WERI-Rb-1 (cell line): ENCODE data around the gene ROPN1L.

Experiments
- DNase-seq: peaks from one replicate; pipeline ENCODE4 v3.0.0-alpha.2; 2020
- H3K27ac ChIP-seq: fragments of 250-450 bp; sonication (Bioruptor Pico); 2 replicates; pipeline ENCODE4 v1.5.1; 2020; ENCODE audit warnings: mild to moderate bottlenecking, moderate library complexity
- H3K27me3 ChIP-seq: fragments of 250-450 bp; sonication (Bioruptor Pico); 2 replicates; pipeline ENCODE4 v1.5.1; 2021; ENCODE audit warnings: mild to moderate bottlenecking, low read depth, moderate library complexity; ENCODE audit not compliant: insufficient read depth, severe bottlenecking
- H3K36me3 ChIP-seq: fragments of 250-450 bp; sonication (Bioruptor Pico); 2 replicates; pipeline ENCODE4 v1.5.1; 2020; ENCODE audit warnings: mild to moderate bottlenecking, moderate library complexity
- H3K4me3 ChIP-seq: 2 replicates; pipeline ENCODE4 v1.5.1; 2011; ENCODE audit warnings: low read depth, mild to moderate bottlenecking, control low read depth, low read length
- H3K9me3 ChIP-seq: fragments of 250-450 bp; sonication (Bioruptor Pico); 2 replicates; pipeline ENCODE4 v1.5.1; 2021; ENCODE audit warnings: mild to moderate bottlenecking, moderate library complexity; ENCODE audit not compliant: severe bottlenecking
- CTCF ChIP-seq: IDR thresholded peaks from 2 replicates; pipeline ENCODE4 v1.5.1; 2011; ENCODE audit warnings: low read depth, mild to moderate bottlenecking, control low read depth, inconsistent platforms, low read length

The ROPN1L gene

GRCh38 chr5:10484774-10485141 is 43.1 kb downstream of the ROPN1L start:
- TF ChIP-seq CTCF = no peak
- no peaks in the 10 kb centered on the region for H3K9me3 ChIP-seq
- H3K36me3 ChIP-seq = no peaks in the 10 kb centered on the region
- H3K27ac ChIP-seq = peak overlapping the region; percentile 93
- no peak overlapping the region for H3K4me3 ChIP-seq
- no peak for DNase-seq
- H3K27me3 ChIP-seq = no peaks in the 10 kb centered on the region

GRCh38 chr5:10485142-10485795 is 43.6 kb downstream of the ROPN1L start:
- H3K36me3 ChIP-seq = no peaks in the 10 kb centered on the region
- no peaks in the 10 kb centered on the region for H3K27me3 ChIP-seq
- TF ChIP-seq CTCF = no peak
- no peak overlapping the region for H3K4me3 ChIP-seq
- H3K27ac ChIP-seq = peak overlapping the region; percentile 93
- H3K9me3 ChIP-seq = no peaks in the 10 kb centered on the region
- peak; percentile 76 for DNase-seq

GRCh38 chr5:10485897-10486296 is 44.2 kb downstream of the ROPN1L start:
- Histone ChIP-seq H3K4me3 (no peak overlapping the region), H3K36me3 (no peaks in the 10 kb centered on the region), H3K27ac (peak overlapping the region; percentile 93), H3K9me3 (no peaks in the 10 kb centered on the region), H3K27me3 (no peaks in the 10 kb centered on the region)
- no peak for TF ChIP-seq CTCF
- no peak for DNase-seq

GRCh38 chr5:10486511-10487344 is 45.0 kb downstream of the ROPN1L start:
- peaks cover 3% of the 10 kb centered on the region for H3K9me3 ChIP-seq
- TF ChIP-seq CTCF = no peak
- no peak for DNase-seq

GRCh38 chr5:10488144-10488543 is 46.5 kb downstream of the ROPN1L start:
- Histone ChIP-seq H3K9me3 (peaks cover 3% of the 10 kb centered on the region), H3K27ac (peak overlapping the region; percentile 40), H3K4me3 (no peak overlapping the region), H3K36me3 (no peaks in the 10 kb centered on the region), H3K27me3 (no peaks in the 10 kb centered on the region)
- TF ChIP-seq CTCF = no peak
- peak; percentile 53 for DNase-seq

More at GRCh38 chr5:10486511-10487344, 45.0 kb downstream of the ROPN1L start:
- H3K27ac ChIP-seq = peak overlapping the region; percentile 93
- H3K27me3 ChIP-seq = no peaks in the 10 kb centered on the region
- H3K36me3 ChIP-seq = no peaks in the 10 kb centered on the region
- H3K4me3 ChIP-seq = no peak overlapping the region
